Gastroesophageal sphincter (tissue), 3 donors: ENCODE measurements around the gene SCAMP3.

Source experiments
- CTCF ChIP-seq, 4 experiments: fragments of 200-600 bp in 2 of 4; fragments of 450-650 bp in 2 of 4; sonication (generic) in 1 of 4; IDR thresholded peaks; one replicate each; pipeline ENCODE4 v1.5.1; 2017 to 2019; ENCODE audit warnings: antibody characterized with exemption in 4 of 4, mild to moderate bottlenecking in 2 of 4, moderate library complexity in 2 of 4
- EP300 ChIP-seq: sonication (generic); formaldehyde crosslinking; IDR thresholded peaks from one replicate; pipeline ENCODE4 v1.6.1; 2017; ENCODE audit warnings: antibody characterized with exemption, mild to moderate bottlenecking
- POLR2A ChIP-seq, 2 donors: fragments of 450-650 bp; IDR thresholded peaks; one replicate each; pipeline ENCODE4 v1.6.1; 2017; ENCODE audit warnings: antibody characterized with exemption in 2 of 2, mild to moderate bottlenecking in 2 of 2, moderate library complexity in 1 of 2
- POLR2AphosphoS5 ChIP-seq: sonication (generic); formaldehyde crosslinking; IDR thresholded peaks from one replicate; pipeline ENCODE4 v1.6.1; 2017; ENCODE audit warnings: antibody characterized with exemption

DNA sequence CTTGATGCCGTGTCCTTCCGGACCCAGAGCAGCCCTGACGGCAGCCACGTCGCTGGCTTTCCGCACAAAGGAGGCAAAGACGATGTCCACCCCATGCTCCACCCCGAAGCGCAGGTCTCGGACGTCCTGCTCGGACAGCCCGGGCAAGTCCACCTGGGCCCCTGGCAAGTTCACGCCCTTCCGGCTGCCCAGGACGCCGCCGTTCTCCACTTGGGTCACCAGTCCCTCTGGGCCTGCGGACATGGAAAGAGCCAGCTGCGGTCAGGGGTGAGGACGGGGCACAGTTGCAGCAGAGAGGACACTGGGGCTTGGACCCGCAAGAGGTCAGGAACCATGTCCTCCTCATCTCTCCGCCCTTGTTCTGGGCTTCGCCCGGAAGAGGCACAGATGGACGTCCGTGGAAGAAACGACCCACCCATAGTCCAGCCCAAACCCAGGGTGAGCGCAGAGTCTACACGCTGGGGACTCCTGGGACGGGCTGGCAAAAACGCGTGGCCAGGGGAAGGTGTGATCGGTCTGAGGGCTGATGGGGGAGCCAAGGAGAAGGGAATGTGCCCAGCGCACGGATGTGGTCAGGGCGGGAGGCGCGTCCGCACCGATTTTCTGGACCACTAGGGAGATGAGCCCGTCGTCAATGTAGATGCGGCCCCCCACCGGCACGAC lies 32.5 kb upstream of the SCAMP3 start:
- TF ChIP-seq CTCF (IDR thresholded peaks at IDR 0.05) (no peak), POLR2A (IDR thresholded peaks at IDR 0.05) (no peak), POLR2AphosphoS5 (no peak), EP300 (no peak)
